ENCODE results near the gene DMKN.
A peak's percentile ranks its signal among the peaks of the same experiment; 100 is the strongest.
"Not testable (repeated sequence)": the region's sequence is repeated elsewhere in the genome, so short reads cannot be mapped to it uniquely, and the experiment has no call there.

DMKN gene

DNA sequence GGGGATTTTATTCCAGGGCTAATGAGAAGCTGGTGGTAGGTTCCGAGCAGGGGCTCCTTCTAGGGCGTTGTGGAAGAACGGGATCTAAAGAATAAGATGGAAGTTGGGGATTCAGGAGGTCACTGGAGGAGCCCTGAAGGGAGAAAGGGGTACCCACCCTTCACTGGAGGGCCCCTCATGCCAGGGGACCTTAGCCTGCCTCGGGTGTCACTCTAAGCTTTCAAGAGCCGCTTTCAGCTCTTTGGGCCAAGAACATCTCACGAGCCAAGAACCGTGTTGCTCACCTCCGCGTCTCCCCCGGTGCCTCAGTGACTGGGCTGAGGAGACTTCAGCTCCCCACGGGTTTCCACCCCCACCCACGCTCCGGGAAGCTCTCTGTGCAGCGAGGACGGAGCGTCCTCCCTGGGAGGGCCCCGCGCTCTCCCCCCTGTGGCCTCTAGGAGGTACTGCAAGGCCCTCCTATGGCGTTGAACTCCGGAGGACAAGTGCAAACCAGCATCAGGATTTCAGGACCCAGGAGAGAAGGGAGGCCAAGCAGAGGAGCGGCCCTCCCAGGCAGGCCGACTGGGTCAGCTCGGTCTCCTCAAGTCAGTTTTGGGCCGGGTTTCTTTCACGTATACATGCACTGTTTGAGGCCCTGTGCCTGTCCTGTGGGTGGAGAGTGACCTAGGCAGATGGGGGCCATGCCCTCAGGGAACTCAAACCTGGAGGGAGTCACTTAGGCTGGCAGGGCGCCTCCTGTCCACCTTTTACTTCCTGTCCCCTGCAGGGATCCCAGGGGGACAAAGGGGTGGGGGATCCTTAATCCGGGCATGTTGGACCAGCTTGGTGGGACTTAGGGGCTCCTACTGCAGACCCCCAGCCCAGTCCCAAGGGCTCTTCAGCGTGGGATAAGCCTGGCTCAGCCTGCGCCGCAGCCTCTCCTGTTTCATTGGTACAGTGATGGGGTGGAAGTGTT is 18.1 kb downstream of the DMKN start:
- DNase-seq = peak; percentile 53

DNA sequence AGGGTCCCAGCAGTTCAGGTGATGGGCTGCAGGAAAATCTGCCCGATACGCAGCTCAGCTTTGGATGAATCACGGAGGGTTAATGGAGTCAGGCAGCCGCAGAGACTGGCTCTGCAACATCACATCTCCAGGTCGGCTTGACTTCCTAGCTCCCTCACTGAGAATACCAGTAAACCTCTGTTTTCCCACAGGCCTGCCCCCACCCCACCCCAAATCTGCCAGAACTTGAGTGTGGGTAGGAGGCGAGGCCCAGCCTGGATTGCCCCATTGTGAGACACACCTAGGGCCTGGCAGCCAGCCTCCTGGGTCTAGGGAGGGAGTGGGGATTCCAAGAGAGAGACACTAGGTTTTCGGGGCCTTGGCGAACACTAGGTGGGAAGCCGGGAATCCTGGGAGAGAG is 19.5 kb downstream of the DMKN start:
- DNase-seq = no peak

DNA sequence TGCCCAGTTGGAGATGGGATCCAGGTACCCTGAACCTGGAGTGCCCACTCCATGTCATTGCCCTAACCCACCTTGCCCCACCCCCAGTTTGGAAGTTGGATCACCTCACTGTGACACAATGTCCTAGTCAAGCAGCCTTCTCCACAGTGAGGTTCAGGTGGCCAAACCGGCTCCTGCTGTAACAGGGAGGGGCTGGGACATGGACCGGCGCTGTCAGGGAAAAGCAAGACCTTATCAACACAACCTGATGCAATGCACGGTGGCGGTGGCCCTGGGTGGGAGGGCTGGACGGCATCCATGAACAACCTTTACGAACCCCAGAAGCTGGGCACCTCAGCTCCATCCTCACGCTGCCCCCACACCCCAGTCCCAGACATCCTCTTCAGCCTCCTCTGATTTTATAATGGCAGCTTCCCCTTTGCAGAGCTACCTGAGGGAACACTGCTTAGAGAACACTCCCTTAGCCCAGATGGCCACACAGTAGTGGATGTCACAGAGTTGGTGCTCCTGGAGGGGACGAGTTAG is 21.6 kb downstream of the DMKN start:
- DNase-seq = no peak

DNA sequence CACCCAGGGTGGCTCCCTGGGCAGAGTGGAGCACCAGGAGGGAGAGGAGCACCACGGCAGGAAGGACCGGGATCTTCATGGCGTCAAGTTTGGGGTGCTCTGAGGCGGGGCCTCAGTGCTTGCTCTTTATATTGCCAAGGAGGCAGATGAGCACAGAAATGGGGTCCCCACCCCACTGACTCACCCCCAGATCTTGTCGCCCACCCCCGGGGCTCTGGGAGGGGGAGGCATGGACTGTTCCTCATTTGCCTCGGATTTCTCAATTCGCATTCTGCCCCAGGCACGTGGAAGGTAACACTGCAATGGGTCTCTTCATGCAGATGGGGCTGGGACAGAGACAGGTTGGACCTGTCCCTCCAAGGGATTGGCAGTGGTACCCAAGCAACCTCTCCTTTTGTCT is 23.1 kb downstream of the DMKN start, which contains the start of gene KRTDAP:
Gene KRTDAP (minus strand): TSS at position 101 of the 400 bp plus-strand sequence. CDS start 22 bp downstream, at position 79.
- DNase-seq = no peak

DNA sequence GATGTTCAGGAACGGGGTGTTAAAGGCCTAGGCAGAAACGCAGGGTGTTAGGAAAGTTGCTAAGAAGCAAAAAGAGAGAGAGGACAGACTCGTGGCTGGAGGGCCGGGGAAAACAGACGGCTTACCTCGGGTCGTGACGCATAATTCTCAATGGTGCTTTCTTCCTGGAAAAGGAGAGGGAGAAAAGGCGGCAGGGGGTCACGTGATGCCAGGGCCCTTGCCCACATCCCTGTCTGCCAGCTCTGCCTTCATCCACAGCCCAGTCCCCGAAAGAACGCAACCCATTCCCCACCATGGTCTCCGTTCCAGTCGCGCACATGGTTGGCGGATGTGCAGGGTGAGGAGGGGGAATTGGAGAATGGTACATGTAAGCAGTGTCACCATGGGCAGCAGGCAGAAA is 24.8 kb downstream of the DMKN start:
- no peak for DNase-seq

DNA sequence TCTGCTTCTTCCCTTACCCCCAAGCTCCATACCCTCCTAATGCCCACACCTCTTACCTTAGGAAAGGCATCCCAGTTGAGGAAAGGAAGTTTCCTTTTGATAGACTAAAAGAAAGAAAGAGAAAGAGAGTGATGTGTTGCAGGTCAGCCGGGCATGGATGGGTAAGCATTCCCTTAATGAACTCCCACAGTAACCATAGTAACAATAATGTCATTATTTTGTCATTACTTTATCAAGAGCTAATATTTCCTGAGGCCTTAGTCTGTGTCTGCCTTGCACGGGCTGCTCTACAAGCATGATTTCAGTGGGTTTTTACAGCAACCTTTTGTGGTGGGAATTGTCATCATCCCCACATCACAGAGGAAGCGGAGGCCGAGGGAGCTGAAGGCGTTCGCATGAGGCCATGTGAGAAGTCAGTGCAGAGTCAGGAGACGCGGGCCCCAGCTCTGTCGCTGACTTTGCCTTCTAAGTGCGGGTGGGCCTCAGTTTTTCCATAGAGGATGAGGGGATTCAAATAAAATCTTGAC is 25.7 kb downstream of the DMKN start:
- no peak for DNase-seq

DNA sequence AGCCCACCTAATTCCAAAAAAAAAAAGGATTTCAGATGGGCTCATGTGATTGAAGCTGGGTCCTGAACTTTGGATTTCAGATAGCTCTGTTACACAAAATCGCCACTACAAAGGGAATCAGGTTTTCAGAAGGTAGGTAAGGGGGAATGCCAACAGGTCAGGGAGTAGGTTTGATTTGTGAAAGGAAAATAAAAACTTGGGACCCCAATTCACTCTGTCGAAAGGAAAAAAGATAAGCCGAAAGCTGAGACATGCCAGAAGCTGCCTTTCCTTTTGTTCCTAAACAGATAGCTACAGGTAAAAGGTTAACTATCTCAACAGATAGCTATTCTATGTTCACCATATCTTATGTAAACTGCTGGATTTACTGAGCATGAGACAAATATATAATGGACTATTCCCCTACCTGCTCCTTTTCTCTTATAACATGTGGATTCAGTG is 27.2 kb downstream of the DMKN start:
- DNase-seq = no peak

DNA sequence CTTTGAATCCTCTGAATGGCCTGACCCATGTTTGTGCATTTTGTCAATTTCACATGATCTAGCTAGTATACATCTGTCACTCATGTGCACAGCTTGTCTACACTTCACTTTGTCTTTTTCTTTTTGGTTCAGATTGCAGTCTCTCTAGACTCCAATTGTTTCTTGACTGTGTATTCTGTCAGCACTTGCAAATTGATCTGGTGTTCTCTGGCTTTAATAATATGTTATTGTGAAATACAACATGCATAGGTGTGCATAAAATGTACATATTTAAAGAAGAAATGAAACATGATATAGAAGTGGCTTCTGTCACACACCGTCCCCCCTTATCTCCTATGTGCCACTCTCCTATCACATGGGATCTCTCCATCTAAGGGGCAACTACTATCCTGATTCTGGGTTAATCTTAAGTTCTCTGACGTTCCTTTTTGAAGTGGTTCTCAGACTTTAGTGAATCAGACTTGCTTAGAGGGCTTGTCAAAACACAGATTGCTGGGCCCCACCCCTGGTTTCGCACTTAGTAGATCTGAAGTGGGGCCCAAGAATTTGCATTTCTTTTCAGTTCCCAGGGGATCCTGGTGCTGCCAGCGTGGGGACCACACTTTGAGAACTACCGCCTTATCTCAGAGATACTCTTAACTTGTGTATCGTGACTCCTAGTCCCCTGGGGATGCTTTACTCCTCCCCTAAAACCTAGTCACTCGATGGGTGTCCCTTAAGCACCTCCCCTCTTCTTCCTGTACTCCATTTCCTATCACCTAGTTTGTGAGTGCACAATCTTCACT is 29.0 kb downstream of the DMKN start:
- DNase-seq = no peak

DNA sequence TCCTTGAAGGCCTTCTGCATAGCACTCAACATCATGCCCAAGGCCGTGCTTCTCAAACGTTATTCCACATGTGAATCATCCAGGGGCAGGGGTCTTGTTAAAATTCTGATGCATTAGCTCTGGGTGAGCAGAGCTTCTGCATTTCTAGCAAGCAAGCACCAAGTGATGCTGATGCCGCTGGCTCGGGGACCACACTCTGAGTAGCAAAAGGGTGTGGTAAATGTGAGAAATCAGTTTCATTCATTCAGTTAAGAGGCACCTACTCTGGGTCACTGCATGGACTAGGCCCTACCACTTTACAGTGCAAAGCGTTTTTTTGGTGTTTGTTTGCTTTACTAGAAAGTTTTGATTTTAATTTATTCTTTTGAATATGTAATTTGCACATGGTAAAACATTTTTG is 30.4 kb downstream of the DMKN start:
- DNase-seq = no peak

DNA sequence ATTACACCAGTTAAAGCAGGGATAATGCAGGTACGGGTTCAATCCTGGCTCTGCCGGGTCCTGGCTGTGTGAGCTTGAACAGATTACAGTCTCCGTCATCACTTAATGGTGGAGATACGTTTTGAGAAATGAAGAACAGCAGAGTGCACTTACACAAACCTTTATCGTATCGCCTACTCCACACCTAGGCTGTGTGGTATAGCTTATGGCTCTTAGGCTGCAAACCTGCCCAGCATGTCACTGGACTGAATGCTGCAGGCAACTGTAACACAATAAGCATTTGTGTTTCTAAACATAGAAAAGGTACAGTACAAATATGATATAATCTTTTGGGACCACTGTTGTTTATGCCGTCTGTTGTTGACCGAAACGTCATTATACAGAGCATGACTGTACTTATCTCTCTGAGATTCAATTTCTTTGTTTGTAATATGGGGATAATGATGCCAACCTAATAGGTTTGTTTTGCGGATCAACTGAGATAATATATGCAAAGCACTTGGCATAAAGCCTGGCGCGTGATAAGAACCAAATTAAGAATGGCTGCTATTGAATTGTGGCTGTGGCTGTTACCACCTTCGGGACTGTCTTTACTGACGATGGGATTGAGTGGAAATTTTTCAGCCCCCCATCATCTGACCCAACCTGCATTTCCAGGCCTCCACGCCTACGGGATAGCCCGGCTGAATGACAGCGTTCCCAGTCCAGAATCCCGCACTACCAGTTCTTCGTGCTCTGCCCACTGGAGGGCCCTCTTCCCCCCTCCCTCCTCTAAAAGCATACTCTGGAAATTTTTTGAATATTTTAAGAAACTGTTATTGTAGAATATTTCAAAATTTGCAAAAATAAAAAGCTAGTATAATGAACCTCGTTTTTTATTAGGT is 34.4 kb downstream of the DMKN start:
- DNase-seq = no peak

DNA sequence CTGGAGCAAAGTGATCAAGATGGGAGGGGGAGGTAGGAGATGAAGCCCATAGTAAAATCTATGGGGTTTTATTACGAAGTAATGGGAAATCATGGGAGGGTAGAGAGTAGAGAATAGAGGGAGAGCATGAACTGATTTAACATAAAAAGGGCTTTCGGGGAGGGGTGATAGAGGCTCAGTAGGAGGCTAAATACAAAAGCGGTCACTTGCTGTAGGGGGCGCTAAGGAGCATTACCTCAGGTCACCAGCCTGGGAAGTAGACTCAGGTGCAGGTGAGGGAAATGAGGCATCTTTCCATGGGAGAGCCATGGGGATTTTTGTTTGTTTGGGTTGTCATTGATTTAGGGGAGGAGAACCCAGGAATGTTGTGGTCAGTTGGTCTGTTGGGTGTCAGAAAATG is 37.3 kb downstream of the DMKN start:
- DNase-seq = no peak

DNA sequence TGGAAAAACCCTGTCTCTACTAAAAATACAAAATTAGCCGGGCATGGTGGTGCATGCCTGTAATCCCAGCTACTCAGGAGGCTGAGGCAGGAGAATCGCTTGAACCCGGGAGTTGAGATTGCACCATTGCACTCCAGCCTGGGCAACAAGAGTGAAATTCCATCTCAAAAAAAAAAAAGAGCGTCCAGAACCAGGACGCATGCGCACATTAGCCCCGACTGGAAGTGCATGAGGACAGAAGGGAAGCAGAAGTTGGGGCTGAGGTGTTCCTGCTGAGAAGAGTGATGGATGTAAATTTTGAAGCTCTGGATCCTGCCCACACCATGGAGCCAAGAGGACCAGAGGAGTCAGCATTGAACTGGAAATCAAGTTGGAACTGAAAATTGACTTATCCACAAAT is 38.9 kb downstream of the DMKN start:
- DNase-seq = not testable (repeated sequence)

DNA sequence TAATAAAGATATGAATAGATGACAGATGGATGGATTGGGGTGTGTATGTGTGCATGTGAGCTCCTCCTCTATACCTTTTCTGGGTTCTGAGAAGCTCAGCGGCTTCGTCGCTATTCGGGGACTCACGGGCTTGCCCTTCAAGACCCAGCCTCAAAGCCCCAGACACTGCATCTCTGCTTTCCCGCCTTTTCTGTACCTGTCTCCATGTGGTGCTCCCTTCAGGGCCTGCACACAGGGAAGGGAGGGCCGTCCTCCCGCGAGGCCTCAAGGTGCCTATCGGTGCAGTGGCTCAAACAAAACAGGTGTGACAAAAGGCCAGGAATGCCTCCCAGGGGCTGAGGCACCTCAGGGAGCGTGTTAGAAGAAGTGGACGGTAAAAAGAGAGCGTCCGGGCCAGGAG is 39.3 kb downstream of the DMKN start:
- DNase-seq = no peak

DNA sequence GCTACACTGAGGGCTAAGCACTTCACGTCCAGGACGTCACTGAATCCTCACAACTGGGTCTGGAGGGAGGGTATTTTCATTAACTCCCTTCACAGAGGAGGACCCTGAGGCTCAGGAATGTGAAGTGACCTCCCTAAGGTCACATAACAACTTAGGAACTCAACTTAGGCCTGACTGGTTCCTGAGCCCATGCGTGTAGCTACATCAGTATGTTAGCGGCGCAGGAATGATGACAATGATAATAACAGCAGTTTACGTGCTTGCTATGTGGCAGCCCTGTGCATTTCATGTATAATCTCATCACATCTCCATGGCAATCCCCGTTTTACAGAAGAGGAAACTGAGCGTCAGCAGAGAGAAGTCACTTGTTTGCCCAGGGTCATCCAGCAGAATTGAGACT is 41.5 kb downstream of the DMKN start:
- no peak for DNase-seq

DNA sequence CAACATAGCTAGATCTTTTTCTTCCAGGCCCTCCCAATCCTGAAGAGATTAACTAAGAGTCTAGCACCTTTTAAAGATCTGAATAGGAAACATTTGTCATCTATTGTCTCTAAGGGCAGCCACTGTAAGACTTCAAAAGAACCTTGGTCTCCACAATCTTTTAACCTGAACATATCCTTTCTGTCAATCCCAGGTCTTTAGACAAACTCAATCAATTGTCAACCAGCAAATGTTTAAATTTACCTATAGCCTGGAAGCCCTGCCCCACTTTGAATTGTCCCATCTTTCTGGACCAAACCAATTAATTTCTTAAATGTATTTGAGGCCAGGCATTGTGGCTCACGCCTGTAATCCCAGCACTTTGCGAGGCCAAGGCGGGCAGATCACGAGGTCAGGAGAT is 42.4 kb downstream of the DMKN start:
- not testable (repeated sequence) for DNase-seq

DNA sequence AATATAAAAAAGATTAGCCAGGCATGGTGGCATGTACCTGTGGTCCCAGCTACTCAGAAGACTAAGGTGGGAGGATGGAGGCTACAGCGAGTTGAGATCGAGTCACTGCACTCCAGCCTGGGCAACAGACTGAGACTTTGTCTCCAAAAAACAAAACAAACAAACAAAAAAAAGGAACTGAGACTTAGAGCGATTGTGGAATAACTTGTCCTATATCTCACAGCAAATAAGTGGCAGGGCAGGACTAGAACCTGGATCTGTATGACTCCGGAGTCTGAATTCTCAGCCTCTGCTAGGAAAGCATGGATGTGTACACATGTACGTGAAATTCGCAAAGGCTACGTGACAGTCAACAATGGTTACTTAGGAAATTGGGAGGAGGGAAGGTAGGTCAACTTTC is 43.3 kb downstream of the DMKN start:
- DNase-seq = no peak

DNA sequence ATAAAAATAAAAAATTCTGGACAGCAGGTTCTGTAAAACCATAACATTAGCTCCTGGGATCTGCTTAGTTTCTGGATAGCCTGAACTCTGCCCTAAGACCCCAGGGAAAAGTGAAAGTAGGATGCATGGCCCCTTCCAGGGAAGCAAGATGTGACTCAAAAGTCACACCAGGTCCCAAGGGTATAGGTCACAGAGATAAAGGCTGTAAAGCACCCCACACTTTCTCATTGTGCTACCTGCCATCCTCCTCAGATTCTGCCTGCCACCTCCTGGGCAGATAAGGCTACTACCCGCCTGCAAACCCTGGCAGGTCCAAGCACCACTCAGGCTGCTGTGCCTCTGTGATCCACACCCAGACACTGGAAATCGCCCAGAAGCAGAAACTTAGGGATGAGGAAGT is 44.8 kb downstream of the DMKN start:
- peak; percentile 9 for DNase-seq

DNA sequence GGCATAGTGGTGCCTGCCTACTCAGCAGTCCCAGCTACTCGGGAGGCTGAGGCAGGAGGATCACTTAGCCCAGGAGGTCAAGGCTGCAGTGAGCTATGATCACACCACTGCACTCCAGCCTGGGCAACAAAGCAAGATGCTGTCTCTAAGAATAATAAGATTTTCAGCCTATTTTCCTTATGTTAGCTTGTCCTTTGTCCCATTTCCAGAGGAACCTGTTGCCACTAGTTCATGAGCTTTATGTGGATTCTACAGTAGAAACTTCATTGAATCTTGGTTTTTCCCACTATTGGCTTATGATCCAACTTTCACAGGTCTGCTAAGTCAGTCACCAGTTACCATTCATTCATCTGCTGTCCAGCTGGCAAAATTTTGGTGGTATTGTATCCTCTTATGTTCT is 47.2 kb downstream of the DMKN start:
- DNase-seq = no peak

DNA sequence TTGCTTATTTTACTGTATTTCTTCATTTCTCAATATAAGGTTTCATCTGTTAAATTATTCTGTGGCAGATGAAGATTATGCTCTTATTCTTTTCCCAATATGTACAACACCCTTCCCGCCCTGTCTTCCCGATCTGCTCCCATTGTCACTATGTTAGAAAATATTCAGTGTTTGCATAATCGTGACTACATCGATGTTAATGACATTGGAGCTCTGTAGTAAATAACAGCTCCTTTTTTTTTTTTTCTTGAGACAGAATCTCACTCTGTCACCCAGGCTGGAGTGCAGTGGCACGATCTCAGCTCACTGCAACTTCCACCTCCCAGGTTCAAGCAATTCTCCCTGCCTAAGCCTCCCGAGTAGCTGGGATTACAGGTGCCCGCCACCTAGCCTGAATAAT is 50.5 kb downstream of the DMKN start:
- not testable (repeated sequence) for DNase-seq

DNA sequence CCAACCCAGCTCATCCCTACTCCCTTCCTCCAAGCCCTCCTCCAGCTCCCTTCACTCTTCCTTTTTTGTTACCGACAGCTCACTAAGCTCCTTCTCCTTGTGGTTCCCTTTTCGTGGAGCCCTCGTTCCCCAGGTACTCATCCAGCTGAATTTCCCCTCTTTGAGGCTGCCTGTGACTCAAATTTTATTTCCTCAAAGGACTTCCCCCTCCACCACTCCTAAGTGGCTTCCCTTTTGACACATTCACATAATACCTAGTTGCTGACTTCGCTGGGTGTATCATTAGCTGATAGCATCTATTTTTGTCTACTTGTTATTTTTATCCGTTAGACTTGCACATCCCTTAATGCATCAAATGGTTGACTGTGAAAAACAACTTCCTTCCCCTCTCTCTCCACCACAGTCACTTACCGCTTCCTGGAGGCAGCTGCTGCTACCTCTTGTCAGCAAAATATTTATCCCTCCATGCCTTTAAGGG is 50.9 kb downstream of the DMKN start:
- DNase-seq = peak; percentile 7

DNA sequence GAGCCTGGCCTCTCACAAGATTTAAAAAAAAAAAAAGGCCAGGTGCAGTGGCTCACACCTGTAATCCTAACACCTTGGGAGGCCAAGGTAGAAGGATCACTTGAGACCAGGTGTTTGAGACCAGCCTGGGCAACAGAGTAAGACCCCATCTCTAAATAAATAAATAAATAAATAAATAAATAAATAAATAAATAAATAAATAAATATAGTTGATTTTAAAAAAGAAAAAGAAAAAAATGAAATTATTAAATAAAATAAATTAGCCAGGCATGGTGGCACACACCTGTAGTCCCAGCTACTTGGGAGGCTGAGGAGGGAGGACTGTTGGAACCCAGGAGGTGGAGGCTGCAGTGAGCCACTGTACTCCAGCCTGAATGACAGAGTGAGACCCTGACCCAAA is 51.7 kb downstream of the DMKN start:
- DNase-seq = not testable (repeated sequence)

DNA sequence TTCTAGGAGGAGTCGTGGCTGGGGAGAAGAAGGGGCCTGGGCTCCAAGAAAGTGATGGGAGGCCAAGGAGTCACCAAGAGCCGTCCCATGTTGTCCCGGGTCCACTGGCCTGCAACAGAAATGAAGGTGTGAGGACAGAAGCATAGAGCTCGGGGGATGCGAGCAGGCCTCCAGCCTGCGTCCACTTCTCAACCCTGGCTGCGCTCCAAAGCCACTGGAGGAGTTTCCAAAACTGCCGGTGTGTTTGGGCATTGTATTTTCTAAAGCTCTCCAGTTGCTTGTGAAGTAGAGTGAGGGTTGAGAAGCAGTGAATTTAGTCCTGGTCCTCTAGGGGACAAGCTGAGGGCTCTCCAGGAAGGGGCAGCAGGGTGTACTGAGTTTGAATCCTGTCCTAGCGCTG is 52.4 kb downstream of the DMKN start:
- DNase-seq = no peak
